IPS DF 6.9 (cell line): ENCODE measurements around the gene PHRF1.

Experiments
- DNase-seq: peaks from one replicate; pipeline ENCODE4 v3.0.0-alpha.2; 2013; ENCODE audit warnings: low read depth, low spot score
- H3K27ac ChIP-seq: one replicate; pipeline ENCODE4 v1.5.1; 2013; ENCODE audit warnings: low read length, control low read depth
- H3K27me3 ChIP-seq: 2 replicates; pipeline ENCODE4 v1.6.1; 2013; ENCODE audit warnings: mild to moderate bottlenecking, low read length; ENCODE audit not compliant: control insufficient read depth, insufficient read depth
- H3K36me3 ChIP-seq: 2 replicates; pipeline ENCODE4 v1.6.1; 2013; ENCODE audit warnings: low read length; ENCODE audit not compliant: control insufficient read depth, insufficient read depth
- H3K4me1 ChIP-seq: 2 replicates; pipeline ENCODE4 v1.6.1; 2013; ENCODE audit warnings: low read length; ENCODE audit not compliant: control insufficient read depth, insufficient read depth
- H3K4me3 ChIP-seq: 2 replicates; pipeline ENCODE4 v1.5.1; 2013; ENCODE audit warnings: mild to moderate bottlenecking, low read length
- H3K9me3 ChIP-seq: 2 replicates; pipeline ENCODE4 v1.6.1; 2013; ENCODE audit warnings: low read length, inconsistent platforms; ENCODE audit not compliant: control insufficient read depth, insufficient read depth
- WGBS: extraction: QIAGEN DNeasy Blood & Tissue Kit; methylation state at CpG from one replicate; pipeline ENCODE4 v1.1.7; 2013; ENCODE audit warnings: mixed read lengths, missing lambda C conversion rate; ENCODE audit not compliant: insufficient read length, insufficient coverage; 5-methylcytosine and 5-hydroxymethylcytosine counted together

Gene PHRF1

DNA sequence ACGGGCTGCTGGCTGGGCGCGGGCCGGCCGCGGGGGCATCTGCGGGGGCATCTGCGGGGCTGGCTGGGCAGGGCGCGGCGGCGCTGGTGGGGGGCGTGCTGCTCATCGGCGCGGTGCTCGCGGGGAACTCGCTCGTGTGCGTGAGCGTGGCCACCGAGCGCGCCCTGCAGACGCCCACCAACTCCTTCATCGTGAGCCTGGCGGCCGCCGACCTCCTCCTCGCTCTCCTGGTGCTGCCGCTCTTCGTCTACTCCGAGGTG lies 61.0 kb downstream of the PHRF1 start:
- DNase-seq = no peak
- H3K36me3 ChIP-seq = no peaks in the 10 kb centered on the region
- no peak overlapping the region for H3K27ac ChIP-seq
- no peaks in the 10 kb centered on the region for H3K9me3 ChIP-seq
- H3K4me3 ChIP-seq = peak overlapping the region; percentile 26; the same call in 1 of the 2 replicates
- peaks cover 27% of the 10 kb centered on the region for H3K27me3 ChIP-seq
- H3K4me1 ChIP-seq = peaks cover 8% of the 10 kb centered on the region
- WGBS = no CpG with 5 or more reads among the region's 34 CpGs

DNA sequence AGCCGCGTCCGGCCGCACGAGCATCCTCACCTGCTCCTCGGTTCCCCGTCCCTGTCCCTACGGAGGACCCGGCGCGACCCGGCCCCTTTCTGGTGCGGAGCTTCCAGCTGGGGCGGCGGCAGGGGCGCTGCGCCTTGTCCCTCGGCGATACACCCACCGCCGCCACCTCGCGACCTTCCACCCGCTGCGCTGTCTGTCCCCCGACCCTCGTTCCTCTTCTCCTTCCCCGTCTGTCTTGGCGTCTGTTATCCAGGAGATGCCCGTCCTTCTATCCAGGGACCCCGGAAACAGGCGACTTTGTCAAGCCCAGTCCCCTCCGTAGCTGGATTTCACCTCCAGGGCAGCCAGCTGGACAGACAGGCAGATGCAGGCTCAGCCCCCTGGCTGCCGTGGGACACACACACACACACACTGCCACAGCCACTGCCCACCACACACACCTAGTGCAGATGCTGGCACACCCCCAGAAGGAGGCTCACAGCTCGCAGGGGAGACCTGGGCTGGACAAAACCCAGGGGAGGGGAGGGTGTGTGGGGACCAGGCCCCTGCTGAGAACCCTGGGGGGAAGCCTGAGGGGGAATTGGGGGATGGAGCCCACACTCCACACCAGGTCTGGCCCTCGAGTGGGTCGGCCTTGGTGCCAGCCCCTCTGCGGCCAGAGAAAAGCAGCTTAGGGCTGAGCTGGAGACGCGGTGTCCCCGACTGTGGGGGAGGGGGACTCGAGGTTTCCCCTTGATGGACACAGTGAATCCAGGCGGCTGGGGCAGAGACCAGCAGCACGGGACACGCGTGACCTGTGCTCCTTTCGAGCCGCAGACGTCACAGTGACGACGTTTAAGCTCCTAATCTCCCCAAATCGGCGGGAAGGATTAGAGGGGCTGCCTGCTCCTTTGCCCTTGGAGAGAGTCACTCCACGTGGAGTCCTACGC lies 61.6 kb downstream of the PHRF1 start:
- no CpG with 5 or more reads among the region's 55 CpGs for whole genome bisulfite sequencing
- H3K9me3 ChIP-seq = no peaks in the 10 kb centered on the region
- no peak for DNase-seq
- H3K27me3 ChIP-seq = peaks cover 27% of the 10 kb centered on the region
- H3K4me1 ChIP-seq = peaks cover 10% of the 10 kb centered on the region
- H3K36me3 ChIP-seq = no peaks in the 10 kb centered on the region
- H3K4me3 ChIP-seq = peak overlapping the region; percentile 26; the same call in 1 of the 2 replicates
- no peak overlapping the region for H3K27ac ChIP-seq

DNA sequence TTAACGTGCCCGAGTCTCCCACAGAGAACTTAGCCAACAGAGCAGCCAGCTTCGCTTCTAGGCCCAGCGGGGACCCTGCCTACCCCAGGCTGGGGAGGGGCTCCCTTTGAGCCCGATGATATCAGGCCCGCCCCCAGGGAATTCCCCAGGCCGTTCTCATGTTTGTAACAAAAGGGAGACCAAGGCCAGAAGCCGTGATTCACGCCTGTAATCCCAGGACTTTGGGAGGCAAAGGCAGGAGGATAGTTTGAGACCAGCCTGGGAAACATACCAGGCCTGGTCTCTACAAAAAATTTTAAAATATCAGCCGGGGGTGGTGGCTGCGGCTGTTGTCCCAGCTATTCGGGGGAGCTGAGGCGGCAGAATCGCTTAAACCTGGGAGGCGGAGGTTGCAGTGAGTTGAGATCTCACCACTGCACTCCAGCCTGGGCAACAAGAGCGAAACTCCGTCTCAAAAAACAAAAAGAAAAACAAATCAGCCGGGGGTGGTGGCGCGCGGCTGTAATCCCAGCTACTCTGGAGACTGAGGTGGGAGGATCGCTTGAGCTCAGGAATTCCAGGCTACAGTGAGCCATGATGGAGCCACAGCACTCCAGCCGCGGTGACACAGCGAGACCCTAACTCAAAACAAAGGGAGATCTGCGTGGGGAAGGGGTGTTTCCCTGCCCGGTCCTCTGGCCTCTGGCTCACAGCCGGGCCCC lies 62.5 kb downstream of the PHRF1 start:
- DNase-seq = no peak
- Histone ChIP-seq H3K9me3 (no peaks in the 10 kb centered on the region), H3K27me3 (peaks cover 27% of the 10 kb centered on the region), H3K4me1 (peaks cover 10% of the 10 kb centered on the region), H3K36me3 (no peaks in the 10 kb centered on the region; the same call in 1 of the 2 replicates), H3K4me3 (peak overlapping the region; percentile 26; the same call in 1 of the 2 replicates), H3K27ac (no peak overlapping the region)
- no CpG with 5 or more reads among the region's 28 CpGs for WGBS

DNA sequence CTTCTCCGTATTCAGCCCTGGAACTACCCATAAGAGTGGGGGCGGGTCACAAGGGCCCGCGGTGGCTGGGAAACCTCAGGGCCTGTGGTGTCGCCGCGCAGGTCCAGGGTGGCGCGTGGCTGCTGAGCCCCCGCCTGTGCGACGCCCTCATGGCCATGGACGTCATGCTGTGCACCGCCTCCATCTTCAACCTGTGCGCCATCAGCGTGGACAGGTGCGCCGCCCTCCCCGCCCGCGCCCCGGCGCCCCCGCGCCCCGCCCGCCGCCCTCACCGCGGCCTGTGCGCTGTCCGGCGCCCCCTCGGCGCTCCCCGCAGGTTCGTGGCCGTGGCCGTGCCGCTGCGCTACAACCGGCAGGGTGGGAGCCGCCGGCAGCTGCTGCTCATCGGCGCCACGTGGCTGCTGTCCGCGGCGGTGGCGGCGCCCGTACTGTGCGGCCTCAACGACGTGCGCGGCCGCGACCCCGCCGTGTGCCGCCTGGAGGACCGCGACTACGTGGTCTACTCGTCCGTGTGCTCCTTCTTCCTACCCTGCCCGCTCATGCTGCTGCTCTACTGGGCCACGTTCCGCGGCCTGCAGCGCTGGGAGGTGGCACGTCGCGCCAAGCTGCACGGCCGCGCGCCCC lies 63.2 kb downstream of the PHRF1 start:
- Histone ChIP-seq H3K27me3 (peaks cover 27% of the 10 kb centered on the region), H3K4me3 (peak overlapping the region; percentile 26; the same call in 1 of the 2 replicates), H3K9me3 (no peaks in the 10 kb centered on the region), H3K27ac (no peak overlapping the region), H3K4me1 (peaks cover 10% of the 10 kb centered on the region), H3K36me3 (peaks cover 2% of the 10 kb centered on the region; the same call in 1 of the 2 replicates)
- no peak for DNase-seq
- no CpG with 5 or more reads among the region's 80 CpGs for WGBS

DNA sequence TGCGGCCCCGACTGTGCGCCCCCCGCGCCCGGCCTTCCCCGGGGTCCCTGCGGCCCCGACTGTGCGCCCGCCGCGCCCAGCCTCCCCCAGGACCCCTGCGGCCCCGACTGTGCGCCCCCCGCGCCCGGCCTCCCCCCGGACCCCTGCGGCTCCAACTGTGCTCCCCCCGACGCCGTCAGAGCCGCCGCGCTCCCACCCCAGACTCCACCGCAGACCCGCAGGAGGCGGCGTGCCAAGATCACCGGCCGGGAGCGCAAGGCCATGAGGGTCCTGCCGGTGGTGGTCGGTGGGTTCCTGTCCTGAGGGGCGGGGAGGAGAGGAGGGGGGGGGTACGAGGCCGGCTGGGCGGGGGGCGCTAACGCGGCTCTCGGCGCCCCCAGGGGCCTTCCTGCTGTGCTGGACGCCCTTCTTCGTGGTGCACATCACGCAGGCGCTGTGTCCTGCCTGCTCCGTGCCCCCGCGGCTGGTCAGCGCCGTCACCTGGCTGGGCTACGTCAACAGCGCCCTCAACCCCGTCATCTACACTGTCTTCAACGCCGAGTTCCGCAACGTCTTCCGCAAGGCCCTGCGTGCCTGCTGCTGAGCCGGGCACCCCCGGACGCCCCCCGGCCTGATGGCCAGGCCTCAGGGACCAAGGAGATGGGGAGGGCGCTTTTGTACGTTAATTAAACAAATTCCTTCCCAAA lies 63.9 kb downstream of the PHRF1 start:
- Histone ChIP-seq H3K27ac (no peak overlapping the region), H3K36me3 (peaks cover 3% of the 10 kb centered on the region; the same call in 1 of the 2 replicates), H3K4me1 (peaks cover 10% of the 10 kb centered on the region), H3K27me3 (peaks cover 25% of the 10 kb centered on the region), H3K9me3 (no peaks in the 10 kb centered on the region), H3K4me3 (peak overlapping the region; percentile 2; the same call in 1 of the 2 replicates)
- WGBS = no CpG with 5 or more reads among the region's 69 CpGs
- no peak for DNase-seq

DNA sequence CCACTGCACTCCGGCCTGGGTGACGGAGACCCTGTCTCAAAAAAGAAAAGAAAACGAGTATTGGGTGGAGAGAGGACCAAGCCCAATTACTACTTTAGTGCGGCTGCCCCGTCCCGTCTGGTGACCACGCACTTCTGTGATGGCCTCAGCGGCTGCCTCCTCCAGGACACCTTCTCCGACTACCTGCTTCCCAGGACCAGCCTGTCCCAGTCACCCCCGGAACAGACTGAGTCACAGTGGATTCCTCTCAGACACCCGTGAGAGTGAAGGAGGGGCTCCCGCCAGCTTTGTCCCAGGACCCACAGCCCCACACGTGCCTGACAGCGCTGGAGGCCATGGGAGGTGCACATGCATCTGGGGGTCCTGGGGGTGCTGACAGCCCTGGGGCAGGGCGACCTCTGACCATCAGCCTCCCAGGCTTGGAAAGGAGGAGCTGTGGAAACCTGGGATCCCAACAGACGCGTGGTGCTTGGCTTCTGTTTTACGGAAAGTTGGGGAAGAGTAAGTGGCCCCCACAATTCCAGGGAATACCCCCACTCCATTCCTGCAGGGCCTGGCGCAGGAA lies 65.6 kb downstream of the PHRF1 start:
- no peaks in the 10 kb centered on the region for H3K9me3 ChIP-seq
- H3K27ac ChIP-seq = no peak overlapping the region
- peaks cover 10% of the 10 kb centered on the region; the same call in 1 of the 2 replicates for H3K4me1 ChIP-seq
- no peak overlapping the region for H3K4me3 ChIP-seq
- H3K36me3 ChIP-seq = peaks cover 3% of the 10 kb centered on the region; the same call in 1 of the 2 replicates
- H3K27me3 ChIP-seq = peaks cover 15% of the 10 kb centered on the region
- DNase-seq = no peak
- WGBS = no CpG with 5 or more reads among the region's 19 CpGs

DNA sequence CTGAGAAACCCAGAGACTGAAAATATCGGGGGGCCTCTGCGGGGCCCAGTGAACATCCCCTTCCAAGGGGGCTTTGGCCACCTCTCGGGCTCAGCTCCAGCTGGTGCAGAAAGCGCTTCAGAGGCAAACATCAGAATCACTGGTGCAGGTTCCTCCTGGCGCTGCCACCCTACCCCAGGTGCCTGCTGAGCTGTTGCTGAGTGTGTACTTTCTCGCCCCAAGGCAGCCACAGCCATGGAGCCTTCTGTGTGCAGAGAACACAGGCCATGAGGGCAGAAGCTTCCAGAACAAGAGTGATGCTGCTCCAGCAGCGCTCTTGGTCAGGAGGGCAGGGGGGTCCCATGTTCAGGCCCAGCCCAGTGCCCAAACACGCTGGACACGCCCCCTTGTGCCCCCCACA lies 67.1 kb downstream of the PHRF1 start:
- no peak for DNase-seq

DNA sequence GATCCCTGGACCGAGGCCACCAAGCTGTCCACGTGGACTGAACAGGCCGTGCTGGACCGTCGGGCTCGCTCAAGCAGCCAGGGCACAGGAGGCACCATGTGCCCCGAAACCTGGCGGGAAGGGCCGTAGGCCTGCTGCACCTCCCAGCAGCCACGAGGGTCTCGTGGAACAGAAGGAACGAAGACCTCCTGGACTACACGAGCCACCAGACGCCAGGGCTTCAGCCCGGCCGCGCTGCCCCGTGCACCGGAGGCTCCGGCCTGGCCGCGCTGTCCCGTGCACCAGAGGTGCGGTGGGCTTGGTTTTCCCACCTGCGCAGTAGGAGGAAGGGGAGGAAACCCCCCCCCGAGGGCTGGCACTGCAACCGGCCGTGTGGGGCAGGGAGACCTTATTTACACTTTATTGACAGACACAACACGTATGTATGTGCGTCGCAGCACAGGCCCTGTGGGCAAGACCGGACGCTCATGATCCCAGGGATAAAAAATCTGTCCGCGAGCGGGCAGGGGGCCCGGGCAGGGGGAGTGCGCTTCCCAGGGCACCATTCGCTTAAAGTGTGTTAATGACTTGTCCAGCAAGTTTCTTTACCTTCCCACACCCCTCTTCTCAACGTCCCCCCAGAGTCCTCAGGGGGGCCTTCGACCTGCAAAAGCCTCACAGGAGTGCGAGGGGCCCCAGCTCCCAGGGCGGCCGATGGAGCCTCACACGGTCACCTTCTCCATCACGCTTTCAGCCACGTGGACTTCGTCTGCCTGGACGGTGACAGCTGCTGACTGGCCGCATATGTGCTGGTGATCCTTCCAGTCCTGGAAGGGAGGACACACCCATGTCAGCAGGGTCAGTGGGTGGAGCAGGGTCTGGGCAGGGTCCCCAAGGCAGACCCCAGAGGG lies 67.8 kb downstream of the PHRF1 start:
- Histone ChIP-seq H3K36me3 (peaks cover 3% of the 10 kb centered on the region; the same call in 1 of the 2 replicates), H3K27ac (no peak overlapping the region)
- no CpG with 5 or more reads among the region's 50 CpGs for WGBS

More for the DNA sequence above, 67.1 kb downstream of the PHRF1 start:
- peaks cover 6% of the 10 kb centered on the region; the same call in 1 of the 2 replicates for H3K27me3 ChIP-seq
- H3K4me1 ChIP-seq = 0 out of 2 replicates have a peak, but pooled peaks cover 7% of the 10 kb centered on the region
- WGBS = no CpG with 5 or more reads among the region's 9 CpGs
- H3K27ac ChIP-seq = no peak overlapping the region
- H3K4me3 ChIP-seq = no peak overlapping the region
- H3K9me3 ChIP-seq = no peaks in the 10 kb centered on the region
- H3K36me3 ChIP-seq = peaks cover 3% of the 10 kb centered on the region; the same call in 1 of the 2 replicates

DNA sequence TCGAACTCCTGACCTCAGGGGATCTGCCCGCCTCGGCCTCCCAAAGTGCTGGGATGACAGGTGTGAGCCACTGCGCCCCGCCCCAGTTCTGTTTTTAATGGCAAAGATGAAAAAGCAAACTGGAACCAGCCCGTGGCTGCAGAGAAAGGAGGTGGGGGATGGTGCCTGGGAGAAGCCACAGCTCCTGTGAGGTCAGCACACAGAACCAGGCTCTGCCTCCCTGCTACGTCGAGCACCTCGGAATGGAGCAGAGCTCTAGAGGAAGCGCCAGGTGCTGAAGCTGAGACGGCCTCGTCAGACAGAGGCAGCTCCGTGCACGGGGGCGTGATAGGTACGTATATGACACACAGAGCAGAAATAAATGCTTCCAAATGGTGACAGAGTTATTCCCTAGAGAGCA lies 69.3 kb downstream of the PHRF1 start:
- Histone ChIP-seq H3K4me1 (0 out of 2 replicates have a peak, but pooled peaks cover 4% of the 10 kb centered on the region), H3K36me3 (peaks cover 3% of the 10 kb centered on the region; the same call in 1 of the 2 replicates)
- WGBS = no CpG with 5 or more reads among the region's 16 CpGs

More for the DNA sequence above, 67.8 kb downstream of the PHRF1 start:
- Histone ChIP-seq H3K4me1 (0 out of 2 replicates have a peak, but pooled peaks cover 7% of the 10 kb centered on the region), H3K27me3 (peaks cover 3% of the 10 kb centered on the region; the same call in 1 of the 2 replicates), H3K9me3 (no peaks in the 10 kb centered on the region), H3K4me3 (no peak overlapping the region)
- DNase-seq = no peak

More for the DNA sequence above, 69.3 kb downstream of the PHRF1 start:
- Histone ChIP-seq H3K27ac (no peak overlapping the region), H3K4me3 (no peak overlapping the region), H3K27me3 (no peaks in the 10 kb centered on the region; the same call in 1 of the 2 replicates), H3K9me3 (no peaks in the 10 kb centered on the region)
- DNase-seq = no peak
